ENCODE results near the gene ROBO2. TPM values are rescaled to one million over a fixed set of nuclear protein-coding genes. Genes with fewer than 3 reads are reported as not detected.

ROBO2 gene
- polyA plus RNA-seq, 1 donor from 2014 or later = 55.5 TPM

DNA sequence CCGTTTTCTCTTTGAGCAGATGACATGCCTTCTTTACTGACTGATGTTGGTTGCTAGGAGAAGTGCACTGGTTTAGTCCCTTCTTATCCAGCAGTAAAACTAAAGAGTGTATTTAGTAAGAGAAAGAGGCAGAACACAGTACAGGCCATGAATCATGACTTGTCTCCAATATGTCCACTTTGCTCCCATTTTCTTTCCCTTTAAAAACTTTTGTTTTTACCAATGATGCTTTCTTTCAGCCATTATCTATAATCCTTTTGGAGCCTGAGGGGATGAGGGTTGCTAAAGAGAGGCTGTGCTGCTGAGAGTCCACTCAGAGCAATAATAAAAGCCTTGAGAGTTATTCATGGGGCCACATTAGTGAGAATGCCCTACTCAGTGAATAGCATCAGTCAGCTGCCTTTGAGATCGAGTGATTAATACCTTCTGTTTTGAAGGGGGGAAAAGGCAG, 12.2 kb downstream of the ROBO2 start:
- no peaks in the 10 kb centered on the region for H3K9me2 ChIP-seq (ENCODE audit: insufficient read depth, low read length)
- H3K36me3 ChIP-seq (ENCODE audit: insufficient read depth, low read length) = no peaks in the 10 kb centered on the region
- H3F3A ChIP-seq (ENCODE audit: insufficient read depth, low read length, poor library complexity, severe bottlenecking) = no peaks in the 10 kb centered on the region
- no peaks in the 10 kb centered on the region for H4K20me1 ChIP-seq (ENCODE audit: insufficient read depth)
- H3K9ac ChIP-seq (ENCODE audit: low read length) = no peak overlapping the region
- H3K4me2 ChIP-seq (ENCODE audit: low read length) = no peak overlapping the region
- peak overlapping the region; percentile 15 for H3K4me3 ChIP-seq (ENCODE audit: low read length)
- H3K79me2 ChIP-seq (replicated peaks; ENCODE audit: insufficient read depth, low read length) = peaks cover 32% of the 10 kb centered on the region
- no peak overlapping the region for H3K27ac ChIP-seq (ENCODE audit: low read length)
- no peaks in the 10 kb centered on the region for H3K27me3 ChIP-seq (ENCODE audit: insufficient read depth, low read depth, low read length)
- no peak overlapping the region for H2AFZ ChIP-seq (ENCODE audit: low read depth, low read length)
- no peaks in the 10 kb centered on the region for H3K9me3 ChIP-seq (ENCODE audit: low read length)
- no peak for TF ChIP-seq MXI1 (conservative IDR thresholded peaks at IDR 0.05; ENCODE audit: poor library complexity, severe bottlenecking)
- TF ChIP-seq POLR2AphosphoS5 (IDR thresholded peaks at IDR 0.05) = no peak
- no peak for TF ChIP-seq TAF1 (IDR thresholded peaks at IDR 0.05; ENCODE audit: low read depth)
- TF ChIP-seq, protein P1, sequence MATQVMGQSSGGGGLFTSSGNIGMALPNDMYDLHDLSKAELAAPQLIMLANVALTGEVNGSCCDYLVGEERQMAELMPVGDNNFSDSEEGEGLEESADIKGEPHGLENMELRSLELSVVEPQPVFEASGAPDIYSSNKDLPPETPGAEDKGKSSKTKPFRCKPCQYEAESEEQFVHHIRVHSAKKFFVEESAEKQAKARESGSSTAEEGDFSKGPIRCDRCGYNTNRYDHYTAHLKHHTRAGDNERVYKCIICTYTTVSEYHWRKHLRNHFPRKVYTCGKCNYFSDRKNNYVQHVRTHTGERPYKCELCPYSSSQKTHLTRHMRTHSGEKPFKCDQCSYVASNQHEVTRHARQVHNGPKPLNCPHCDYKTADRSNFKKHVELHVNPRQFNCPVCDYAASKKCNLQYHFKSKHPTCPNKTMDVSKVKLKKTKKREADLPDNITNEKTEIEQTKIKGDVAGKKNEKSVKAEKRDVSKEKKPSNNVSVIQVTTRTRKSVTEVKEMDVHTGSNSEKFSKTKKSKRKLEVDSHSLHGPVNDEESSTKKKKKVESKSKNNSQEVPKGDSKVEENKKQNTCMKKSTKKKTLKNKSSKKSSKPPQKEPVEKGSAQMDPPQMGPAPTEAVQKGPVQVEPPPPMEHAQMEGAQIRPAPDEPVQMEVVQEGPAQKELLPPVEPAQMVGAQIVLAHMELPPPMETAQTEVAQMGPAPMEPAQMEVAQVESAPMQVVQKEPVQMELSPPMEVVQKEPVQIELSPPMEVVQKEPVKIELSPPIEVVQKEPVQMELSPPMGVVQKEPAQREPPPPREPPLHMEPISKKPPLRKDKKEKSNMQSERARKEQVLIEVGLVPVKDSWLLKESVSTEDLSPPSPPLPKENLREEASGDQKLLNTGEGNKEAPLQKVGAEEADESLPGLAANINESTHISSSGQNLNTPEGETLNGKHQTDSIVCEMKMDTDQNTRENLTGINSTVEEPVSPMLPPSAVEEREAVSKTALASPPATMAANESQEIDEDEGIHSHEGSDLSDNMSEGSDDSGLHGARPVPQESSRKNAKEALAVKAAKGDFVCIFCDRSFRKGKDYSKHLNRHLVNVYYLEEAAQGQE (IDR thresholded peaks at IDR 0.05; ENCODE audit: borderline replicate concordance) = no peak
- no peak for TF ChIP-seq EP300 (conservative IDR thresholded peaks at IDR 0.05; ENCODE audit: poor library complexity, severe bottlenecking)
- TF ChIP-seq EZH2 (IDR thresholded peaks at IDR 0.05; ENCODE audit: borderline replicate concordance, insufficient read depth, low read length, poor library complexity, severe bottlenecking) = no peak
- TF ChIP-seq RAD21 (conservative IDR thresholded peaks at IDR 0.05) = no peak

DNA sequence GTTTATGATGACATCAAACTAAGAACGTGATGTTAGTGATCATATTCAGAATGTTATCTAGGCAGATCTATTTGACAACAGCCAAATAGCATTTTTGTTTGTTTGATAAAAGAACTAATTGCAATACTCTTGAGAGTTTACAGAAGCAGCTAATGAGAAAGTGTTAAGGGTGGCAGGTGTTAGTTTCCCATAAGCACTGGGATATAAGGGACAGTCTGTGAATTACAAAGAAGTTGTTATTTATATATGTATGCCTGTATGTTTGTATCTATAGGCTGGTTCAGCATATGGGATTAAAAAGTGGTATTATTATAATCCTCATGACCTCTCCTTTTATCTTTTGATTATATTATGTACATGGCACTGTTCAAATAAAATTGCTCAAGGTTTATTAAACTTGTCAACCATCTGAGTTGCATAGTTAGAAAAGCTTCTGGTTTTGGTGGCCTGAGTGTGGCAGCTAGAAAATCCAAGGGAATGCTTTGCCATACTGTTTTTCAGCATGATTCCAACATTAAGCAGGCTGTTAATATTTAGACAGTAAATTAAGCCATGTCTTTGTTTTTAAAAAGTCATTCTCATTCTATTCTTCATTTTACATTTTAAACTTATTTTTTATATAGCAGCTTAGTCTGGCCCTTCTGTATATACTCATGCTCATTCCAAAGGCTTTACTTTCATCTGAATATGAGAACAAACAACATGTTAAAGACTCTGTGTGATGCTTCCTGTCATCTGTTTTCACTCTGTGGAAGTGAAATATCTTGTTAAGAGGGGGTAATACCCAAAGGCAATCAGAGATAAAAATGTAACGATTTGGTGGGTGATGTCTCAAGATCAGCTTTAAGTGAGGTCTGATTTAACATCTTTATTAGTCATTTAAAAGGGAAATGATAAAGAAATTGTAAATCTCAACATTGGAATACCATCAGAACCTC, 13.1 kb downstream of the ROBO2 start:
- TF ChIP-seq POLR2AphosphoS5 (IDR thresholded peaks at IDR 0.05) (no peak), EP300 (conservative IDR thresholded peaks at IDR 0.05; ENCODE audit: poor library complexity, severe bottlenecking) (no peak), TAF1 (IDR thresholded peaks at IDR 0.05; ENCODE audit: low read depth) (no peak), EZH2 (IDR thresholded peaks at IDR 0.05; ENCODE audit: borderline replicate concordance, insufficient read depth, low read length, poor library complexity, severe bottlenecking) (no peak), RAD21 (conservative IDR thresholded peaks at IDR 0.05) (no peak), MXI1 (conservative IDR thresholded peaks at IDR 0.05; ENCODE audit: poor library complexity, severe bottlenecking) (no peak)
- TF ChIP-seq, protein P2, sequence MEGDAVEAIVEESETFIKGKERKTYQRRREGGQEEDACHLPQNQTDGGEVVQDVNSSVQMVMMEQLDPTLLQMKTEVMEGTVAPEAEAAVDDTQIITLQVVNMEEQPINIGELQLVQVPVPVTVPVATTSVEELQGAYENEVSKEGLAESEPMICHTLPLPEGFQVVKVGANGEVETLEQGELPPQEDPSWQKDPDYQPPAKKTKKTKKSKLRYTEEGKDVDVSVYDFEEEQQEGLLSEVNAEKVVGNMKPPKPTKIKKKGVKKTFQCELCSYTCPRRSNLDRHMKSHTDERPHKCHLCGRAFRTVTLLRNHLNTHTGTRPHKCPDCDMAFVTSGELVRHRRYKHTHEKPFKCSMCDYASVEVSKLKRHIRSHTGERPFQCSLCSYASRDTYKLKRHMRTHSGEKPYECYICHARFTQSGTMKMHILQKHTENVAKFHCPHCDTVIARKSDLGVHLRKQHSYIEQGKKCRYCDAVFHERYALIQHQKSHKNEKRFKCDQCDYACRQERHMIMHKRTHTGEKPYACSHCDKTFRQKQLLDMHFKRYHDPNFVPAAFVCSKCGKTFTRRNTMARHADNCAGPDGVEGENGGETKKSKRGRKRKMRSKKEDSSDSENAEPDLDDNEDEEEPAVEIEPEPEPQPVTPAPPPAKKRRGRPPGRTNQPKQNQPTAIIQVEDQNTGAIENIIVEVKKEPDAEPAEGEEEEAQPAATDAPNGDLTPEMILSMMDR (IDR thresholded peaks at IDR 0.05; ENCODE audit: poor library complexity, severe bottlenecking) = no peak
- Histone ChIP-seq H3K9me3 (ENCODE audit: low read length) (no peaks in the 10 kb centered on the region), H3K4me2 (ENCODE audit: low read length) (no peak overlapping the region), H3K9ac (ENCODE audit: low read length) (no peak overlapping the region), H3K9me2 (ENCODE audit: insufficient read depth, low read length) (no peaks in the 10 kb centered on the region), H3F3A (ENCODE audit: insufficient read depth, low read length, poor library complexity, severe bottlenecking) (no peaks in the 10 kb centered on the region), H3K79me2 (replicated peaks; ENCODE audit: insufficient read depth, low read length) (peaks cover 31% of the 10 kb centered on the region), H3K36me3 (ENCODE audit: insufficient read depth, low read length) (no peaks in the 10 kb centered on the region), H3K4me3 (ENCODE audit: low read length) (no peak overlapping the region), H3K27ac (ENCODE audit: low read length) (no peak overlapping the region), H4K20me1 (ENCODE audit: insufficient read depth) (no peaks in the 10 kb centered on the region), H2AFZ (ENCODE audit: low read depth, low read length) (no peak overlapping the region), H3K27me3 (ENCODE audit: insufficient read depth, low read depth, low read length) (no peaks in the 10 kb centered on the region)
